HEK293 (cell line): ENCODE results near the gene SMURF1.

Experiments
- CTCF ChIA-PET: fragments of 350-600 bp; formaldehyde crosslinking; extraction: SDS; loops from one replicate; lab custom pipeline; 2021; ENCODE audit warnings: antibody characterized with exemption; lab: Yijun Ruan, JAX
- POLR2A ChIA-PET: fragments of 300-600 bp; formaldehyde crosslinking; extraction: SDS; loops from one replicate; lab custom pipeline; 2020; ENCODE audit warnings: antibody characterized with exemption, inconsistent platforms; lab: Yijun Ruan, JAX
- H3K27ac ChIP-seq: fragments of 200-500 bp; sonication (Bioruptor generic); 2 replicates; pipeline ENCODE4 v1.5.1; 2014; ENCODE audit warnings: low read depth, low read length, control low read depth, inconsistent platforms; ENCODE audit errors: extremely low read depth
- H3K36me3 ChIP-seq, 2 experiments: fragments of 200-500 bp in 1 of 2; sonication (Bioruptor generic) in 1 of 2; 1 replicate in 1 of 2; 2 replicates in 1 of 2; pipeline ENCODE4 v1.5.1; 2014 to 2017; ENCODE audit warnings: inconsistent platforms in 2 of 2, low read length in 2 of 2; ENCODE audit not compliant: control insufficient read depth in 2 of 2, insufficient read depth in 1 of 2
- H3K4me1 ChIP-seq: fragments of 200-500 bp; sonication (Bioruptor generic); 2 replicates; pipeline ENCODE4 v1.5.1; 2014; ENCODE audit warnings: mild to moderate bottlenecking, low read length, inconsistent platforms; ENCODE audit not compliant: control insufficient read depth, insufficient read depth
- H3K4me3 ChIP-seq: 2 replicates; pipeline ENCODE4 v1.5.1; 2011; ENCODE audit warnings: low read depth, mild to moderate bottlenecking, control low read depth, low read length, moderate library complexity
- H3K9me3 ChIP-seq: fragments of 200-500 bp; sonication (Bioruptor generic); 2 replicates; pipeline ENCODE4 v1.5.1; 2014; ENCODE audit warnings: low read depth, low read length, inconsistent platforms; ENCODE audit not compliant: control insufficient read depth, insufficient read depth
- GLIS2 ChIP-seq: fragments of 450-650 bp; formaldehyde crosslinking; IDR thresholded peaks from 2 replicates; pipeline ENCODE4 v1.5.1; 2016; ENCODE audit warnings: missing biosample characterization, missing genetic modification characterization
- KLF16 ChIP-seq: fragments of 450-650 bp; formaldehyde crosslinking; IDR thresholded peaks from 2 replicates; pipeline ENCODE4 v1.5.1; 2017; ENCODE audit warnings: missing biosample characterization, missing genetic modification characterization
- OSR2 ChIP-seq: fragments of 450-650 bp; formaldehyde crosslinking; IDR thresholded peaks from 2 replicates; pipeline ENCODE4 v1.5.1; 2016; ENCODE audit warnings: missing biosample characterization, missing genetic modification characterization
- ZNF23 ChIP-seq: fragments of 450-650 bp; formaldehyde crosslinking; IDR thresholded peaks from 2 replicates; pipeline ENCODE4 v1.5.1; 2016; ENCODE audit warnings: missing biosample characterization, missing genetic modification characterization, borderline replicate concordance
- ZNF274 ChIP-seq, 2 experiments: fragments of 200-500 bp in 1 of 2; fragments of 450-650 bp in 1 of 2; sonication (Bioruptor generic) in 1 of 2; formaldehyde crosslinking in 1 of 2; IDR thresholded peaks; 2 replicates each; pipeline versions ENCODE4 v1.5.1 to v1.6.1; 2014 to 2016; ENCODE audit warnings: borderline replicate concordance in 1 of 2, inconsistent platforms in 1 of 2, low read length in 1 of 2, missing biosample characterization in 1 of 2, missing genetic modification characterization in 1 of 2
- ZNF341 ChIP-seq: fragments of 450-650 bp; formaldehyde crosslinking; IDR thresholded peaks from 2 replicates; pipeline ENCODE4; 2016; ENCODE audit warnings: low read depth, missing biosample characterization, missing genetic modification characterization
- ZNF37A ChIP-seq: fragments of 450-650 bp; IDR thresholded peaks from 2 replicates; pipeline ENCODE4 v1.5.1; 2018; ENCODE audit warnings: missing biosample characterization, missing genetic modification characterization
- ZNF423 ChIP-seq: fragments of 450-650 bp; formaldehyde crosslinking; IDR thresholded peaks from 2 replicates; pipeline ENCODE4 v1.5.1; 2016; ENCODE audit warnings: missing biosample characterization, missing genetic modification characterization
- ZNF549 ChIP-seq: fragments of 450-650 bp; IDR thresholded peaks from 2 replicates; pipeline ENCODE4 v1.5.1; 2018; ENCODE audit warnings: missing biosample characterization, missing genetic modification characterization, mild to moderate bottlenecking, inconsistent platforms, moderate library complexity
- ZNF558 ChIP-seq: fragments of 450-650 bp; formaldehyde crosslinking; IDR thresholded peaks from 2 replicates; pipeline ENCODE4 v1.5.1; 2016; ENCODE audit warnings: missing biosample characterization, missing genetic modification characterization
- ZNF654 ChIP-seq: fragments of 450-650 bp; formaldehyde crosslinking; IDR thresholded peaks from 2 replicates; pipeline ENCODE4 v1.5.1; 2016; ENCODE audit warnings: low read depth, missing biosample characterization, missing genetic modification characterization
- ZNF701 ChIP-seq: fragments of 450-650 bp; formaldehyde crosslinking; IDR thresholded peaks from 2 replicates; pipeline ENCODE4 v1.5.1; 2016; ENCODE audit warnings: missing biosample characterization, missing genetic modification characterization
- ZNF768 ChIP-seq: fragments of 450-650 bp; formaldehyde crosslinking; IDR thresholded peaks from 2 replicates; pipeline ENCODE4 v1.5.1; 2018; ENCODE audit warnings: missing biosample characterization, mild to moderate bottlenecking, missing genetic modification characterization
- ZNF830 ChIP-seq: fragments of 450-650 bp; IDR thresholded peaks from 2 replicates; pipeline ENCODE4 v1.5.0; 2018; ENCODE audit warnings: missing biosample characterization, missing genetic modification characterization, low read depth, mild to moderate bottlenecking, moderate library complexity
- TF ChIP-seq, protein P1 (sequence below): fragments of 450-650 bp; formaldehyde crosslinking; IDR thresholded peaks from 2 replicates; pipeline ENCODE4 v1.5.1; 2017; ENCODE audit warnings: missing biosample characterization, mild to moderate bottlenecking, missing genetic modification characterization, moderate library complexity
- TF ChIP-seq, protein P2 (sequence below): fragments of 450-650 bp; formaldehyde crosslinking; optimal IDR thresholded peaks from 2 replicates; pipeline ENCODE3; 2016; ENCODE audit warnings: missing biosample characterization, mild to moderate bottlenecking, missing genetic modification characterization
- TF ChIP-seq, protein P3 (sequence below): fragments of 450-650 bp; formaldehyde crosslinking; IDR thresholded peaks from 2 replicates; pipeline ENCODE4 v1.5.1; 2016; ENCODE audit warnings: missing biosample characterization, missing genetic modification characterization, borderline replicate concordance
- TF ChIP-seq, protein P4 (sequence below): fragments of 450-650 bp; formaldehyde crosslinking; IDR thresholded peaks from 2 replicates; pipeline ENCODE4 v1.5.1; 2017; ENCODE audit warnings: missing biosample characterization, missing genetic modification characterization
- TF ChIP-seq, protein P5 (sequence below): fragments of 450-650 bp; formaldehyde crosslinking; IDR thresholded peaks from 2 replicates; pipeline ENCODE4 v1.5.1; 2016; ENCODE audit warnings: missing biosample characterization, missing genetic modification characterization

Gene SMURF1

DNA sequence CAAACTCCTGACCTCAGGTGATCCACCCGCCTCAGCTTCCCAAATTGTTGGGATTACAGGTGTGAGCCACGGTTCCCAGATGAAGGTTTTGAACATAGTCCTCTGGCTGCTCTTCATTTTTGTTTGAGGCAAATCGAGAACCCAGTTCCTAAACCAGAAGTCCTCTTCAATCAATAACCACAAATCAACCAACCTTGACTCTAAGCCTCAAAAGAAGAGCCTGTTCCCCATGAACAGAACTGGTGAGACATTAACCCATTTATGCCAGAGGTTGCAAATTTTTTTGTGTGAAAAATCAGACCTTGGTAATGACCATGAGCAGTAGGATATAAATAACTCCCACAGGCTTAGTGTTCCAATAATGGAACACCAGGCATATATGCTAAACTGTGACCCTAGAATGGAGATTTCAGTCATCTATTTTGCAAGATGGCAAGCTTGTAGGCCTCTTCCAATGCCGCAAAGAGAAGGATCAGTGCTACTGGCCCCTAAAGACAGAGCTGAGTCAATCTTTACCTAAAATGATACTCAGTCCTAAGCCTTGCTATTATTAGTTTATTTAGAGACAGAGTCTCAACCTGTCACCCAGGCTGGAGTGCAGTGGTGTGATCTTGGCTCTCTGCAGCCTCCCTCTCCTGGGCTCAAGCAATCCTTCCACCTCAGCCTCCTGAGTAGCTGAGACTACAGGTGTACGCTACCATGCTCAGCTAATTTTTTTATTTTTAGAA is 48.1 kb upstream of the SMURF1 start:
- H3K36me3 ChIP-seq = no peaks in the 10 kb centered on the region
- H3K4me3 ChIP-seq = no peak overlapping the region
- CTCF ChIA-PET = no interaction called here
- POLR2A ChIA-PET = no interaction called here
- H3K4me1 ChIP-seq = no peaks in the 10 kb centered on the region
- no peak overlapping the region for H3K27ac ChIP-seq
- TF ChIP-seq ZNF830 (tag by site-specific recombination) (no peak), ZNF549 (no peak), ZNF654 (tag by site-specific recombination) (no peak), ZNF37A (tag by site-specific recombination) (no peak)
- TF ChIP-seq, protein P1, sequence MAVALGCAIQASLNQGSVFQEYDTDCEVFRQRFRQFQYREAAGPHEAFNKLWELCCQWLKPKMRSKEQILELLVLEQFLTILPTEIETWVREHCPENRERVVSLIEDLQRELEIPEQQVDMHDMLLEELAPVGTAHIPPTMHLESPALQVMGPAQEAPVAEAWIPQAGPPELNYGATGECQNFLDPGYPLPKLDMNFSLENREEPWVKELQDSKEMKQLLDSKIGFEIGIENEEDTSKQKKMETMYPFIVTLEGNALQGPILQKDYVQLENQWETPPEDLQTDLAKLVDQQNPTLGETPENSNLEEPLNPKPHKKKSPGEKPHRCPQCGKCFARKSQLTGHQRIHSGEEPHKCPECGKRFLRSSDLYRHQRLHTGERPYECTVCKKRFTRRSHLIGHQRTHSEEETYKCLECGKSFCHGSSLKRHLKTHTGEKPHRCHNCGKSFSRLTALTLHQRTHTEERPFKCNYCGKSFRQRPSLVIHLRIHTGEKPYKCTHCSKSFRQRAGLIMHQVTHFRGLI = no peak
- TF ChIP-seq, all 188 proteins: peak for 0
- H3K9me3 ChIP-seq = no peaks in the 10 kb centered on the region

DNA sequence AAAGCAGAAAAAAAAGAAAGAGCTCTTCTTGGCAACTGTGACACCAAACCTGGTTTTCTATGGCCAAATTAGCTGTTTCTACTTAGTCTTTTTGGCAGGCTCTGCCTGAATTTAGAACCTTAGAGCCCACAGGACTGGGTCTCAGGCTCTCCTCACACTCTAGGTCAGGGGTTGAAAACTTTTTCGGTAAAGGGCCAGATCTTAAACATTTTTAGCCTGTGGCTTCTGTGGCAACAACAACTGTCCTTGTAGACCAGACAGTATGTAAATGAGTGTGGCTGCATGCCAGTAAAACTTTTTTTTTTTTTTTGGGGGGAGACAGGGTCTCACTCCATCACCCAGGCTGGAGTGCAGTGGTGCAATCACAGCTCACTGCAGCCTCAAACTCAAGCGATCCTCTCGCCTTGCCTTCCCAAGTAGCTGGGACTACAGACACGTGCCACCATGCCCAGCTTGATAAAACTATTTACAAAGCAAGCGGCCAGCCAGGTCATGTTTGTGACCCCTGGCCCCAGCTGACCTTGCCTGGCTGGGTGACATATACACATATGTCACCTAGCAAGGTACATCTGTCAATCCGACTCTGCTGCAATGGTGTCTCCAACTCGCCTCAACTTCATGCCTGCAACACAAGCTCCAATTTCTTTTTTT is 46.6 kb upstream of the SMURF1 start:
- H3K4me1 ChIP-seq = no peaks in the 10 kb centered on the region
- no peak overlapping the region for H3K27ac ChIP-seq
- POLR2A ChIA-PET = interaction anchor here (0.7 kb wide), 1 partner anchor 167 kb away, joined by 3 read pairs; no protein-coding TSS in a partner anchor
- no peak overlapping the region for H3K4me3 ChIP-seq
- no peaks in the 10 kb centered on the region for H3K36me3 ChIP-seq
- CTCF ChIA-PET = interaction anchor here (0.6 to 0.7 kb wide), 2 partner anchors 109 to 1357 kb away, joined by 3 read pairs; no protein-coding TSS in a partner anchor
- no peaks in the 10 kb centered on the region for H3K9me3 ChIP-seq
- no peak for TF ChIP-seq ZNF423 (tag by site-specific recombination)
- no peak for TF ChIP-seq ZNF701 (tag by site-specific recombination)
- TF ChIP-seq, protein P1 = no peak
- TF ChIP-seq, protein P2, sequence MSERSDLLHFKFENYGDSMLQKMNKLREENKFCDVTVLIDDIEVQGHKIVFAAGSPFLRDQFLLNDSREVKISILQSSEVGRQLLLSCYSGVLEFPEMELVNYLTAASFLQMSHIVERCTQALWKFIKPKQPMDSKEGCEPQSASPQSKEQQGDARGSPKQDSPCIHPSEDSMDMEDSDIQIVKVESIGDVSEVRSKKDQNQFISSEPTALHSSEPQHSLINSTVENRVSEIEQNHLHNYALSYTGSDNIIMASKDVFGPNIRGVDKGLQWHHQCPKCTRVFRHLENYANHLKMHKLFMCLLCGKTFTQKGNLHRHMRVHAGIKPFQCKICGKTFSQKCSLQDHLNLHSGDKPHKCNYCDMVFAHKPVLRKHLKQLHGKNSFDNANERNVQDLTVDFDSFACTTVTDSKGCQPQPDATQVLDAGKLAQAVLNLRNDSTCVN (tag by site-specific recombination) = no peak
- no peak for TF ChIP-seq OSR2 (tag by site-specific recombination)
- TF ChIP-seq, protein P3, sequence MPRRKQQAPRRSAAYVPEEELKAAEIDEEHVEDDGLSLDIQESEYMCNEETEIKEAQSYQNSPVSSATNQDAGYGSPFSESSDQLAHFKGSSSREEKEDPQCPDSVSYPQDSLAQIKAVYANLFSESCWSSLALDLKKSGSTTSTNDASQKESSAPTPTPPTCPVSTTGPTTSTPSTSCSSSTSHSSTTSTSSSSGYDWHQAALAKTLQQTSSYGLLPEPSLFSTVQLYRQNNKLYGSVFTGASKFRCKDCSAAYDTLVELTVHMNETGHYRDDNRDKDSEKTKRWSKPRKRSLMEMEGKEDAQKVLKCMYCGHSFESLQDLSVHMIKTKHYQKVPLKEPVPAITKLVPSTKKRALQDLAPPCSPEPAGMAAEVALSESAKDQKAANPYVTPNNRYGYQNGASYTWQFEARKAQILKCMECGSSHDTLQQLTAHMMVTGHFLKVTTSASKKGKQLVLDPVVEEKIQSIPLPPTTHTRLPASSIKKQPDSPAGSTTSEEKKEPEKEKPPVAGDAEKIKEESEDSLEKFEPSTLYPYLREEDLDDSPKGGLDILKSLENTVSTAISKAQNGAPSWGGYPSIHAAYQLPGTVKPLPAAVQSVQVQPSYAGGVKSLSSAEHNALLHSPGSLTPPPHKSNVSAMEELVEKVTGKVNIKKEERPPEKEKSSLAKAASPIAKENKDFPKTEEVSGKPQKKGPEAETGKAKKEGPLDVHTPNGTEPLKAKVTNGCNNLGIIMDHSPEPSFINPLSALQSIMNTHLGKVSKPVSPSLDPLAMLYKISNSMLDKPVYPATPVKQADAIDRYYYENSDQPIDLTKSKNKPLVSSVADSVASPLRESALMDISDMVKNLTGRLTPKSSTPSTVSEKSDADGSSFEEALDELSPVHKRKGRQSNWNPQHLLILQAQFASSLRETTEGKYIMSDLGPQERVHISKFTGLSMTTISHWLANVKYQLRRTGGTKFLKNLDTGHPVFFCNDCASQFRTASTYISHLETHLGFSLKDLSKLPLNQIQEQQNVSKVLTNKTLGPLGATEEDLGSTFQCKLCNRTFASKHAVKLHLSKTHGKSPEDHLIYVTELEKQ (tag by site-specific recombination) = no peak
- TF ChIP-seq ZNF558 (tag by site-specific recombination) = no peak
- no peak for TF ChIP-seq ZNF23 (tag by site-specific recombination)
- TF ChIP-seq KLF16 (tag by site-specific recombination) = no peak
- no peak for TF ChIP-seq GLIS2 (tag by site-specific recombination)
- no peak for TF ChIP-seq ZNF654 (tag by site-specific recombination)
- TF ChIP-seq ZNF768 (tag by site-specific recombination) = no peak
- TF ChIP-seq, protein P4, sequence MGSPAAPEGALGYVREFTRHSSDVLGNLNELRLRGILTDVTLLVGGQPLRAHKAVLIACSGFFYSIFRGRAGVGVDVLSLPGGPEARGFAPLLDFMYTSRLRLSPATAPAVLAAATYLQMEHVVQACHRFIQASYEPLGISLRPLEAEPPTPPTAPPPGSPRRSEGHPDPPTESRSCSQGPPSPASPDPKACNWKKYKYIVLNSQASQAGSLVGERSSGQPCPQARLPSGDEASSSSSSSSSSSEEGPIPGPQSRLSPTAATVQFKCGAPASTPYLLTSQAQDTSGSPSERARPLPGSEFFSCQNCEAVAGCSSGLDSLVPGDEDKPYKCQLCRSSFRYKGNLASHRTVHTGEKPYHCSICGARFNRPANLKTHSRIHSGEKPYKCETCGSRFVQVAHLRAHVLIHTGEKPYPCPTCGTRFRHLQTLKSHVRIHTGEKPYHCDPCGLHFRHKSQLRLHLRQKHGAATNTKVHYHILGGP (tag by site-specific recombination) = no peak
- no peak for TF ChIP-seq ZNF274 (IDR thresholded peaks at IDR 0.05; ENCODE audit: low read length)
- no peak for TF ChIP-seq ZNF274 (tag by site-specific recombination; IDR thresholded peaks at IDR 0.05; ENCODE audit: borderline replicate concordance)
- TF ChIP-seq, protein P5, sequence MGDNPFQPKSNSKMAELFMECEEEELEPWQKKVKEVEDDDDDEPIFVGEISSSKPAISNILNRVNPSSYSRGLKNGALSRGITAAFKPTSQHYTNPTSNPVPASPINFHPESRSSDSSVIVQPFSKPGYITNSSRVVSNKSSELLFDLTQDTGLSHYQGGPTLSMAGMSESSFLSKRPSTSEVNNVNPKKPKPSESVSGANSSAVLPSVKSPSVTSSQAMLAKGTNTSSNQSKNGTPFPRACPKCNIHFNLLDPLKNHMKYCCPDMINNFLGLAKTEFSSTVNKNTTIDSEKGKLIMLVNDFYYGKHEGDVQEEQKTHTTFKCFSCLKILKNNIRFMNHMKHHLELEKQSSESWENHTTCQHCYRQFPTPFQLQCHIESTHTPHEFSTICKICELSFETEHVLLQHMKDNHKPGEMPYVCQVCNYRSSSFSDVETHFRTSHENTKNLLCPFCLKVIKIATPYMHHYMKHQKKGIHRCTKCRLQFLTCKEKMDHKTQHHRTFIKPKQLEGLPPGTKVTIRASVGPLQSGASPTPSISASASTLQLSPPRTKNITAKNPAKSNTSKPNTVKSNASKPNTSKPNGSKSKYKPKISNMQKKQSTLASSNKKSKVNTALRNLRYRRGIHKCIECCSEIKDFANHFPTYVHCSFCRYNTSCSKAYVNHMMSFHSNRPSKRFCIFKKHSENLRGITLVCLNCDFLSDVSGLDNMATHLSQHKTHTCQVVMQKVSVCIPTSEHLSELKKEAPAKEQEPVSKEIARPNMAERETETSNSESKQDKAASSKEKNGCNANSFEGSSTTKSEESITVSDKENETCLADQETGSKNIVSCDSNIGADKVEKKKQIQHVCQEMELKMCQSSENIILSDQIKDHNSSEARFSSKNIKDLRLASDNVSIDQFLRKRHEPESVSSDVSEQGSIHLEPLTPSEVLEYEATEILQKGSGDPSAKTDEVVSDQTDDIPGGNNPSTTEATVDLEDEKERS = no peak
- TF ChIP-seq ZNF341 (tag by site-specific recombination) = no peak
